ENCODE measurements around the gene GALNT10. TPM values are rescaled to one million over a fixed set of nuclear protein-coding genes. Genes with fewer than 3 reads are reported as not detected.

The GALNT10 gene
- total RNA-seq, 1 experiment from 2014 or later: 23.4 TPM

GRCh38 chr5:154222414-154222813 lies 31.9 kb downstream of the GALNT10 start:
- POLR2A ChIA-PET: no interaction called here
- no peak overlapping the region for H3K4me3 Mint-ChIP-seq (ENCODE audit: unreplicated experiment)
- intact Hi-C loops (cut with micrococcal nuclease; ENCODE audit: unreplicated experiment): no loop called here
- no peaks in the 10 kb centered on the region for H3K36me3 ChIP-seq (ENCODE audit: control insufficient read depth, insufficient read depth, low read length)
- H3K4me1 ChIP-seq: no peaks in the 10 kb centered on the region
- H3K4me1 Mint-ChIP-seq (ENCODE audit: low read depth, unreplicated experiment): no peaks in the 10 kb centered on the region
- H3K4me3 ChIP-seq (ENCODE audit: low read depth, low read length): no peak overlapping the region
- DNase-seq: no peak
- H3K27me3 Mint-ChIP-seq (ENCODE audit: insufficient read depth, unreplicated experiment): no peaks in the 10 kb centered on the region
- no peaks in the 10 kb centered on the region for H3K27me3 ChIP-seq (replicated peaks; ENCODE audit: control insufficient read depth, insufficient read depth, low read length)
- no peaks in the 10 kb centered on the region for H3K36me3 Mint-ChIP-seq (ENCODE audit: insufficient read depth, unreplicated experiment)
- peaks cover 11% of the 10 kb centered on the region for H3K9me3 Mint-ChIP-seq (ENCODE audit: unreplicated experiment)
- no peak for TF ChIP-seq CTCF (IDR thresholded peaks at IDR 0.05; ENCODE audit: insufficient read depth in 1 of 2, low read depth in 1 of 2, low read length in 1 of 2, severe bottlenecking in 1 of 2, unreplicated experiment in 1 of 2)
- no peaks in the 10 kb centered on the region for H3K9me3 ChIP-seq
- CTCF ChIA-PET: no interaction called here
- no peak overlapping the region for H3K27ac Mint-ChIP-seq (ENCODE audit: unreplicated experiment)
- no TSS peak for BruUV-seq (replicated peaks)

- Histone ChIP-seq H3K27me3 (replicated peaks; ENCODE audit: control insufficient read depth, insufficient read depth, low read length) (no peaks in the 10 kb centered on the region), H3K36me3 (ENCODE audit: control insufficient read depth, insufficient read depth, low read length) (no peaks in the 10 kb centered on the region), H3K4me1 (no peaks in the 10 kb centered on the region), H3K9me3 (no peaks in the 10 kb centered on the region), H3K4me3 (ENCODE audit: low read depth, low read length) (no peak overlapping the region)
- H3K27me3 Mint-ChIP-seq (ENCODE audit: insufficient read depth, unreplicated experiment): no peaks in the 10 kb centered on the region
- BruUV-seq (replicated peaks): no TSS peak
- DNase-seq: no peak
- ChIA-PET CTCF (no interaction called here), POLR2A (no interaction called here)
- H3K4me1 Mint-ChIP-seq (ENCODE audit: low read depth, unreplicated experiment): no peaks in the 10 kb centered on the region
- TF ChIP-seq CTCF (IDR thresholded peaks at IDR 0.05; ENCODE audit: insufficient read depth in 1 of 2, low read depth in 1 of 2, low read length in 1 of 2, severe bottlenecking in 1 of 2, unreplicated experiment in 1 of 2): no peak
- H3K4me3 Mint-ChIP-seq (ENCODE audit: unreplicated experiment): no peak overlapping the region
- intact Hi-C loops (cut with micrococcal nuclease; ENCODE audit: unreplicated experiment): no loop called here
- no peaks in the 10 kb centered on the region for H3K36me3 Mint-ChIP-seq (ENCODE audit: insufficient read depth, unreplicated experiment)
- H3K9me3 Mint-ChIP-seq (ENCODE audit: unreplicated experiment): peaks cover 20% of the 10 kb centered on the region
- H3K27ac Mint-ChIP-seq (ENCODE audit: unreplicated experiment): no peak overlapping the region
Observed at GRCh38 chr5:154223320-154223719, 32.8 kb downstream of the GALNT10 start.

GRCh38 chr5:154227090-154227489 lies 36.6 kb downstream of the GALNT10 start:
- no TSS peak for BruUV-seq (replicated peaks)
- Histone ChIP-seq H3K4me3 (ENCODE audit: low read depth, low read length) (no peak overlapping the region), H3K36me3 (ENCODE audit: control insufficient read depth, insufficient read depth, low read length) (no peaks in the 10 kb centered on the region), H3K9me3 (no peaks in the 10 kb centered on the region), H3K4me1 (no peaks in the 10 kb centered on the region), H3K27me3 (replicated peaks; ENCODE audit: control insufficient read depth, insufficient read depth, low read length) (no peaks in the 10 kb centered on the region)
- Mint-ChIP-seq H3K27me3 (ENCODE audit: insufficient read depth, unreplicated experiment) (no peaks in the 10 kb centered on the region), H3K4me3 (ENCODE audit: unreplicated experiment) (no peak overlapping the region), H3K4me1 (ENCODE audit: low read depth, unreplicated experiment) (no peaks in the 10 kb centered on the region), H3K36me3 (ENCODE audit: insufficient read depth, unreplicated experiment) (no peaks in the 10 kb centered on the region), H3K27ac (ENCODE audit: unreplicated experiment) (no peak overlapping the region), H3K9me3 (ENCODE audit: unreplicated experiment) (peaks cover 21% of the 10 kb centered on the region)
- no peak for DNase-seq
- TF ChIP-seq CTCF (IDR thresholded peaks at IDR 0.05; ENCODE audit: insufficient read depth in 1 of 2, low read depth in 1 of 2, low read length in 1 of 2, severe bottlenecking in 1 of 2, unreplicated experiment in 1 of 2): no peak
- ChIA-PET POLR2A (no interaction called here), CTCF (no interaction called here)
- intact Hi-C loops (cut with micrococcal nuclease; ENCODE audit: unreplicated experiment): no loop called here
